ENCODE data around the gene FRMD5.

DNA sequence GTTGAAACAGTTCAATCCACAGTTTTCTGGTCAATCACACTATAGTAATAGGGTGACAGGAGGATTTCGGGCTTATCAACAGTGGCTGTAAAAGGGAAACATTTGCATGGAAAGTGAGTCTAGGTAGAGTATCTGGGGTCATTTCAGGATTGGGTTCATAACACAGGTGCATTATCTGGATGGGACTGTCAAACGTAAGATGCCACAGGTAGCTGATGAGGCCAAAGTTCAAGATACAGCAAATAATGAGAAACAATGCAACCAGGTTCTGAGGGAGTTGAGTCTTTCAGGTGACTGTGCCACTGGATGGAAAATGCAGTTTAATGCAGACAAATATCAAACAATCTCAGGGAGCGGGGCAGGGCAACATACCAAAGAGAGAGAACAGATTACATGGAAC, 306.0 kb downstream of the FRMD5 start:
- TF ChIP-seq CTCF (IDR thresholded peaks at IDR 0.05; ENCODE audit: poor library complexity): no peak
- no peak for TF ChIP-seq EZH2 (IDR thresholded peaks at IDR 0.05; ENCODE audit: borderline replicate concordance)
- no peak for TF ChIP-seq EZH2phosphoT487 (IDR thresholded peaks at IDR 0.05; ENCODE audit: low read depth, severe bottlenecking, unreplicated experiment)
